BLaER1 treated with 17β-estradiol and CSF1 and Interleukin-3, amounts not matched to agents 10 nM and 100 nM (cell line): ENCODE results near the gene COPZ2.
"Not testable (repeated sequence)": the region's sequence is repeated elsewhere in the genome, so short reads cannot be mapped to it uniquely, and the experiment has no call there.

ENCODE experiments used
- H3K27ac ChIP-seq, 11 experiments: shearing (Covaris generic); formaldehyde crosslinking; 2 replicates each; pipeline ENCODE4 v1.8.1; 2022
- H3K27me3 ChIP-seq, 11 experiments: shearing (Covaris generic); formaldehyde crosslinking; 2 replicates each; pipeline ENCODE4 v1.8.1; 2022
- H3K36me3 ChIP-seq, 11 experiments: shearing (Covaris generic); formaldehyde crosslinking; 2 replicates each; pipeline ENCODE4 v1.8.1; 2022
- H3K4me1 ChIP-seq, 10 experiments: shearing (Covaris generic); formaldehyde crosslinking; 2 replicates each; pipeline ENCODE4 v1.8.1; 2022
- H3K4me2 ChIP-seq, 11 experiments: shearing (Covaris generic); formaldehyde crosslinking; 2 replicates each; pipeline ENCODE4 v1.8.1; 2022
- H3K4me3 ChIP-seq, 10 experiments: shearing (Covaris generic); formaldehyde crosslinking; 2 replicates each; pipeline ENCODE4 v1.8.1; 2022
- H3K9ac ChIP-seq, 11 experiments: shearing (Covaris generic); formaldehyde crosslinking; 2 replicates each; pipeline ENCODE4 v1.8.1; 2022
- H3K9me3 ChIP-seq, 11 experiments: shearing (Covaris generic); formaldehyde crosslinking; replicated peaks in 1 of 11; 2 replicates each; pipeline ENCODE4 v1.8.1; 2022
- H4K20me1 ChIP-seq, 11 experiments: shearing (Covaris generic); formaldehyde crosslinking; 2 replicates each; pipeline ENCODE4 v1.8.1; 2022
- Cebpa-rat ChIP-seq, 11 experiments: shearing (Covaris generic); IDR thresholded peaks; 2 replicates each; pipeline ENCODE4 v1.8.1; 2022

The COPZ2 gene

GRCh38 chr17:48023400-48024148 is 14.0 kb downstream of the COPZ2 start:
- Histone ChIP-seq H4K20me1 (peaks cover 0 to 29% (median 13%) of the 10 kb centered on the region in 11 experiments; a peak in 9 of 22 replicates), H3K4me3 (peak overlapping the region; percentile 35 to 66 (median 57)), H3K36me3 (no peaks in the 10 kb centered on the region), H3K9ac (peak overlapping the region; percentile 11 to 65 (median 54); a peak in 17 of 22 replicates), H3K9me3 (no peaks in the 10 kb centered on the region), H3K4me2 (peak overlapping the region; percentile 87 to 100 (median 95)), H3K27ac (peak overlapping the region in 5 of 11 experiments; percentile 11 to 68 (median 42); a peak in 7 of 22 replicates), H3K4me1 (peaks cover 26 to 43% (median 33%) of the 10 kb centered on the region in 10 experiments), H3K27me3 (peaks cover 31 to 69% (median 59%) of the 10 kb centered on the region in 11 experiments)
- TF ChIP-seq Cebpa-rat (IDR thresholded peaks at IDR 0.05) = no peak

GRCh38 chr17:48022901-48023300 is 14.7 kb downstream of the COPZ2 start:
- Histone ChIP-seq H3K27me3 (peaks cover 31 to 69% (median 59%) of the 10 kb centered on the region in 11 experiments), H4K20me1 (peaks cover 0 to 29% (median 13%) of the 10 kb centered on the region in 11 experiments; a peak in 9 of 22 replicates), H3K4me1 (peaks cover 26 to 46% (median 34%) of the 10 kb centered on the region in 10 experiments), H3K9ac (no peak overlapping the region; a peak in 2 of 22 replicates), H3K36me3 (no peaks in the 10 kb centered on the region), H3K27ac (no peak overlapping the region), H3K4me2 (peak overlapping the region; percentile 87 to 100 (median 95); a peak in 21 of 22 replicates), H3K4me3 (peak overlapping the region in 6 of 10 experiments; percentile 57 to 66 (median 58); a peak in 11 of 20 replicates), H3K9me3 (no peaks in the 10 kb centered on the region)
- no peak for TF ChIP-seq Cebpa-rat (IDR thresholded peaks at IDR 0.05)

- Histone ChIP-seq H3K27ac (no peak overlapping the region), H3K36me3 (no peaks in the 10 kb centered on the region), H3K9ac (no peak overlapping the region), H3K4me1 (peaks cover 32 to 55% (median 41%) of the 10 kb centered on the region in 10 experiments), H3K27me3 (peaks cover 31 to 69% (median 59%) of the 10 kb centered on the region in 11 experiments), H4K20me1 (peaks cover 0 to 29% (median 13%) of the 10 kb centered on the region in 11 experiments; a peak in 9 of 22 replicates), H3K9me3 (no peaks in the 10 kb centered on the region), H3K4me2 (peak overlapping the region in 4 of 11 experiments; percentile 22 to 100 (median 47); a peak in 8 of 22 replicates), H3K4me3 (no peak overlapping the region)
- TF ChIP-seq Cebpa-rat (IDR thresholded peaks at IDR 0.05) = no peak
These were observed 15.7 kb downstream of the COPZ2 start for GRCh38 chr17:48021934-48022333.

- H3K36me3 ChIP-seq, H4K20me1 ChIP-seq, H3K9me3 ChIP-seq, H3K27ac ChIP-seq, H3K4me3 ChIP-seq: not testable (repeated sequence)
- Histone ChIP-seq H3K27me3 (peaks cover 40 to 64% (median 60%) of the 10 kb centered on the region in 11 experiments), H3K9ac (0 out of 22 replicates have a peak overlapping the region, but pooled peaks of 1 of the 11 experiments have one; percentile 5), H3K4me1 (peaks cover 5 to 26% (median 12%) of the 10 kb centered on the region in 10 experiments; a peak in 16 of 20 replicates), H3K4me2 (peak overlapping the region in 8 of 11 experiments; percentile 3 to 52 (median 30); a peak in 13 of 22 replicates)
These were observed 19.8 kb downstream of the COPZ2 start for GRCh38 chr17:48017817-48018158.

- H3K4me2 ChIP-seq = no peak overlapping the region
These were observed 21.5 kb downstream of the COPZ2 start for GRCh38 chr17:48016112-48016511.

GRCh38 chr17:48014595-48015111 is 22.9 kb downstream of the COPZ2 start:
- peaks cover 15 to 41% (median 32%) of the 10 kb centered on the region in 11 experiments; a peak in 21 of 22 replicates for H3K27me3 ChIP-seq
- H4K20me1 ChIP-seq = no peaks in the 10 kb centered on the region; a peak in 1 of 22 replicates
- H3K9me3 ChIP-seq = no peaks in the 10 kb centered on the region
- no peak for TF ChIP-seq Cebpa-rat (IDR thresholded peaks at IDR 0.05)
- no peak overlapping the region for H3K27ac ChIP-seq
- no peak overlapping the region for H3K4me3 ChIP-seq
- H3K36me3 ChIP-seq = no peaks in the 10 kb centered on the region
- 0 out of 22 replicates have a peak overlapping the region, but pooled peaks of 1 of the 11 experiments have one; percentile 15 for H3K9ac ChIP-seq
- H3K4me1 ChIP-seq = peaks cover 15 to 31% (median 23%) of the 10 kb centered on the region in 10 experiments; a peak in 18 of 20 replicates
- H3K4me2 ChIP-seq = peak overlapping the region in 1 of 11 experiments; percentile 23; a peak in 1 of 22 replicates

More at GRCh38 chr17:48016112-48016511, 21.5 kb downstream of the COPZ2 start:
- Histone ChIP-seq H3K9me3 (no peaks in the 10 kb centered on the region), H3K36me3 (no peaks in the 10 kb centered on the region), H3K4me1 (peaks cover 15 to 27% (median 22%) of the 10 kb centered on the region in 10 experiments; a peak in 18 of 20 replicates), H4K20me1 (peaks cover 0 to 3% (median 0%) of the 10 kb centered on the region in 11 experiments; a peak in 2 of 22 replicates), H3K27ac (no peak overlapping the region), H3K4me3 (no peak overlapping the region), H3K9ac (no peak overlapping the region), H3K27me3 (peaks cover 25 to 52% (median 46%) of the 10 kb centered on the region in 11 experiments)
- TF ChIP-seq Cebpa-rat (IDR thresholded peaks at IDR 0.05) = no peak

- Histone ChIP-seq H3K9me3 (no peaks in the 10 kb centered on the region), H3K36me3 (no peaks in the 10 kb centered on the region), H3K27ac (no peak overlapping the region), H3K4me2 (peak overlapping the region in 1 of 11 experiments; percentile 23; a peak in 1 of 22 replicates), H3K9ac (no peak overlapping the region), H3K4me3 (no peak overlapping the region), H4K20me1 (no peaks in the 10 kb centered on the region; a peak in 1 of 22 replicates), H3K27me3 (peaks cover 15 to 34% (median 27%) of the 10 kb centered on the region in 11 experiments; a peak in 19 of 22 replicates), H3K4me1 (peaks cover 15 to 31% (median 23%) of the 10 kb centered on the region in 10 experiments; a peak in 18 of 20 replicates)
- no peak for TF ChIP-seq Cebpa-rat (IDR thresholded peaks at IDR 0.05)
These were observed 23.6 kb downstream of the COPZ2 start for GRCh38 chr17:48013876-48014594.

GRCh38 chr17:48012654-48013053 is 24.9 kb downstream of the COPZ2 start:
- Histone ChIP-seq H3K9me3 (no peaks in the 10 kb centered on the region), H3K27me3 (peaks cover 15 to 34% (median 25%) of the 10 kb centered on the region in 11 experiments; a peak in 19 of 22 replicates), H3K9ac (0 out of 22 replicates have a peak overlapping the region, but pooled peaks of 1 of the 11 experiments have one; percentile 26), H3K4me1 (peaks cover 14 to 27% (median 19%) of the 10 kb centered on the region in 10 experiments; a peak in 18 of 20 replicates), H3K4me2 (peak overlapping the region; percentile 28 to 100 (median 99); a peak in 20 of 22 replicates), H3K4me3 (peak overlapping the region in 3 of 10 experiments; percentile 59 to 69 (median 66); a peak in 3 of 20 replicates), H3K27ac (no peak overlapping the region), H3K36me3 (no peaks in the 10 kb centered on the region), H4K20me1 (no peaks in the 10 kb centered on the region; a peak in 1 of 22 replicates)
- no peak for TF ChIP-seq Cebpa-rat (IDR thresholded peaks at IDR 0.05)
